Epidermal melanocyte (primary cell): ENCODE results near the gene CHCHD4.

Experiments used
- DNase-seq: peaks from one replicate; pipeline ENCODE4 v3.0.0; 2011; ENCODE audit warnings: low spot score; ENCODE audit not compliant: insufficient read length

Gene CHCHD4

DNA sequence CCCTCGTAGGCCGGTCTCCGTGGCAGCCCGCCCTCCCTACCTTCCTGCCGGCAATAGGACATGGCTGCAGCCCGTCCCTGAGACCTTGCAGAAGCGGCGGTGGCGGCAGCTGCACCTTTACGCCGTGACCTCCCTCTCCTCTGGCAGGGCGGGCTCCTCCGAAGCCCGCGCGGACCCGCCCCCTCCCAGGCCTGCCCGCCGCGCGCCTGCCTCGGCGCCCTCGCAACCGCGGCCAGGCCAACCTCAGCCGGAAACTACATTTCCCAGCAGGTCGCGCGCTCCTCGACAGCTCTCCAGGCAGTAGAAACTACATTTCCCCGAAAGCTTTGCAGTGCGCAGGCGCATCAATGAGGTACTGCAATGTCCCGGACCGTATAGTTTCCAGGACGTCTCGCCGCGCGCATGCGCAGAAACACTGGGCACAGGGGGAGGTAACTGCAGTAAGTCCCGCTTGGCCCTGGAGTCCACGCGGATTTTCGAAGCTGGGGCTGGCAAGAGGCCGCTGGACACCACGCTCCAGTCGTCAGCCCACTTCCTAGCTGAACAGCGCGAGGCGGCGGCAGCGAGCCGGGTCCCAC is at the start of gene CHCHD4, which contains the start of gene TMEM43:
Gene CHCHD4 (minus strand): TSS at position 256 of the 578 bp plus-strand sequence. CDS start 194 bp downstream, at position 62.
Gene TMEM43 (plus strand): TSS at position 438 of the 578 bp plus-strand sequence. CDS start 142 bp downstream, outside the sequence.
- peak; percentile 99 for DNase-seq

DNA sequence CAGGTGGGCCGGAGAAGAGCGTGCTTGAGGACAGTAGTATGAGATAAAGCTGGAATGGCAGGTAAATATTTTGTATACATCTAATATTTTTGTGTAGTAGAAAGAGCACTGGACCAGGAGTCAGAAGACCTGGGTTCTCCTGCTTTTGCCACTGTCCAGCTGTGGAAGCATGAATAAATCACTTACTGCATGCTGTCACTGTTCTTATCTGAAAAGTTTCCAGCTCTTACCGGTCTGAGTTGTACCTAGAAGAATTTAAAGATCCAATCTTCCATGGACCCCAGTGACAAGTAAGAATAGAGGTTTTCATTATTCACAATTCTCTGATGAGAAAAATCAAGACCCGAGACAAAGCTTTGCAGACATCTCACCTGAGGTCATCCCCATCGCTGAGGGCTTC is 47.8 kb upstream of the CHCHD4 start:
- DNase-seq, result no peak

DNA sequence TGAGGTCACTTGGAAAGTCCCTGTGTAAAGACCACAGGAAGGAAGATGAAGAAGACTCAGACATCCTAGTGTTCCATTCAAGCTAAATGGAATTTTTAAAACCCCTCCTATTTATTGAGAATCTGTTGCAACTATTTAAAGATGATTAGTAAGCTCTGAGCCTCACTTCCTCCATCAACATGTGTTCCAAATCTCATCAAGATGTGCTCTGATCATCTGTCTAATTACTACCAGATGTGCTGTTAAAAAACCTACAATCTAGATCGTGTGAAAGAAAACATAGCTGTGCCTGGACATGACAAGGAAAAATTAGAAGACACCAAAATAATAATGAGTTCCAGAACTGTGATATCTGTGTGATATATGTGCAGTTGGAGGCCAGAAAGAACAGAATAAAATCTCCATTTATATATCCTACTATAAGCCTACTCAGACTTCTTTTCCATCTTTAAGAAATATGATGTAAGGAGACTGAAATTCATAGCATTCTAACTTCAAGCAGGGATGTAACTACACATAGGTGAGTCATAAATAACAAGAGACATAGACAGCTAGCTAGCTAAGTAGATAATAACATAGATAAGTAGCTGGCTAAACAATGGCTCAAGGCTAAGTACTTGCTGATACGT is 46.0 kb upstream of the CHCHD4 start:
- no peak for DNase-seq

DNA sequence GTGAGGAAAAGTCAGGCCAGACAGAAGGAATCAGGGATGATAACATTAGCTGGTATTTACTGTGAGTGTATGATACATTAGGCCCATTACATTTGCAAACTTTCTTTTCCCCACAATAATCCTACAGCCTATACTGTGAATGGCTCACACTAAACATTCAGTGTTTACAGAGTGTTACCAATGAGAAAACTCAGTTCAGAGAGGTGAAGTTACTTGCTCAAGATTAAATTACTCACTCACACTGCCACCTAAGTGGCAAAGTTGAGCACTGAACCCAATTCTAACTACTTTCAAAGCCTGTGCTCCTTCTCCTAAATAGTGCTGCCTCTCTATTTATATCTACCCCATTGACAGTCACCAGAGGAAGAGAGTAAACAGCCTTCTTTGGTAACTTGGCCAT is 45.2 kb upstream of the CHCHD4 start:
- DNase-seq, result no peak

DNA sequence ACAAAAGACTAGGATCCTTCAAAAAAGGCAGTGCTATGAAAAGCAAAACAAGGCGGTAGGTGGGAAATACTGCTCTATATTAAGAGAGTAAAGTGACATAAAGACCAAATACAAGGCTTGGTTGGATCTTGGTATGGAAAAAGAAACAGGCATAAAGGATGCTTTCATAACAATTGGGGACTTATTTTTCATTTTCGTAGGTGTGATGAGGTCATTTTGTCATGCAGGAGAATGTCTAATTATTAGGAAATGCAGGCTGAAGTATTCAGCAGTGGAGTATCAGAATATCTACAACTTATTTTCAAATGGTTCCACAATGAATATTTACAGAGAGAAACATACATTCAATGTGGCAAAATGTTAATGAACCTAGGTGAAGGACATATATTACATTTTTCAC is 44.8 kb upstream of the CHCHD4 start:
- no peak for DNase-seq

DNA sequence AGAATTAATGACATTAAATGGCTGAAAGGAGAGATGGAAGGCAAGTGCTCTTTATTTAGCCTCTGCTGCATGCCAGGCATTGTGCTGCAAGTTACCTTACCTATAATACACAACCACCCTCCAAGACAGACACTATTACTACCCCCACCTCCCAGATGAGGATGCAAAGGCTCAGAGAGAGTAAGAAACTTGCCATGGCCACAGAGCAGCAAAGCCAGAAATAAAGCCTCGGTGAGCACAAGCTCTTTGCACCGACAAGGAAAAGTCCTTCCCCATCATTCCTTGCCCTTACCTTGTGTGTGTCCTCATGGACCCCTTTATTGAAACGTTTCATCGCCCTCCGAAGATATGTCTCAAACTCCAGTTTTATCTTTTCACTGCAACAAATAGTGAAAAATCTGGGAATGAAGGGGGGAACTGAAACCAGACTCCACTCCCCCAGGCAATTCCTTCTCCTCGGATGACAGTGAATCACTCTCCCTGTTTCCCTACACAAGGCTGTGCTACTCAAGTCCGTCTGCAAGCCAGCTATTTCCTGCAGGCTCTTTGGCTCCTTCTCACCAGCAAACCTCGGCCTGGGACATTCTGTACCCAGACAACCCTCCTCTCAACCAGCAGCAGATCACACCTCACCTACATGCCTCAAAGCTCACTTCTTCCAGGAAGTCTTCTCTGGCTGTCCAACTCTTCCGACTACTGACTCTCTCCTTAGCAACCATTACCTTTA is 42.4 kb upstream of the CHCHD4 start:
- peak; percentile 59 for DNase-seq

DNA sequence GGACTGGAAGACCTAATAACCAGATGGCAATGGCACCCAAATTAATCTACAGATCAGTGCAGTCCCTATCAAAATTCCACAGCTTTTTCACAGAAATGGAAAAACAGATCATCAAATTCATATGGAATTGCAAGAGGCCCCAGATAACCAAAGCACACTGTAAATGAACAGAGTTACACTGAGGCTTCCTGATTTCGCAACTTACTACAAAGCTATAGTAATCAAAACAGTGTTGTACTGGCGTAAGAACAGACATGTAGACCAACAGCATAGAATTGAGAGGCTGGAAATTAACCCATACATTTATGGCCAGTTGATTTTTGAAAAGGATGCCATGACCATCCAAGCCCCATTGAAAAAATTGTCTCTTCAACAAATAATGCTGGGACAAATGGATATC is 37.5 kb upstream of the CHCHD4 start:
- DNase-seq, result no peak

DNA sequence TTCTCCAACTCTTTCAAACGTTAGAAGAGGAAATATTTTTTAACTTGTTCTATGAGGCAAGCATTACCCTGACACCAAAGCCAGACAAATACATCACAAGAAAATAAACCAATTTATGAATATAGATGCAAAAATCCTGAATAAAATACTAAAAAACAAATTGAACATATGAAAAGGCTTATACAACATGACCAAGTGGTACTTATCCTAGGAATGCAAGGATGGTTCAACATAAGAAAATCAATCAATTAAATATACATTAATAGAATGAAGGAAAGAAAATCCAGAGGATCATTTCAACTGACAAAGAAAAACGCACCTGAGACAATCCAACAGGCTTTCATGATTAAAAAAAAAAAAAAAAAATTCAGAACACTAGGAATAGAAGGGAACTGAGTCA is 36.6 kb upstream of the CHCHD4 start:
- DNase-seq, result no peak

DNA sequence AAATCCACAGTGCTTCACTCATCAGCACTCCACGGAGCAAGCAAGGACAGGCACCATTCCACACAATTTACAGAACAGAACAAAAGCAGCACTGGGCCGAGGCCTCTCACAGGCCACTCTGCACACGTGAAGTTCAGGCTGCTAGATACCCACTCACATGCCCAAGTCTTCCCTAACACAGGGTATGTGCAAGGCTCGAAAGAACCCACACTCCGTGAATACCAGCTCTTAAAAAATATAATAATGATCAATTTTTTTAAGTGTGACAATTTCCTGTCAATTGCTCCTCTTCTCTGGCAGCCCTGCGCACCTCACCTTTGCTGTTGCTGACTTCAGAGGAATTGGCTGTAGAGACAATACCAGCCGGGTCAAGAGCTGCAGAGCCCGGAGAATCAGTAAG is 34.8 kb upstream of the CHCHD4 start:
- DNase-seq, result no peak

DNA sequence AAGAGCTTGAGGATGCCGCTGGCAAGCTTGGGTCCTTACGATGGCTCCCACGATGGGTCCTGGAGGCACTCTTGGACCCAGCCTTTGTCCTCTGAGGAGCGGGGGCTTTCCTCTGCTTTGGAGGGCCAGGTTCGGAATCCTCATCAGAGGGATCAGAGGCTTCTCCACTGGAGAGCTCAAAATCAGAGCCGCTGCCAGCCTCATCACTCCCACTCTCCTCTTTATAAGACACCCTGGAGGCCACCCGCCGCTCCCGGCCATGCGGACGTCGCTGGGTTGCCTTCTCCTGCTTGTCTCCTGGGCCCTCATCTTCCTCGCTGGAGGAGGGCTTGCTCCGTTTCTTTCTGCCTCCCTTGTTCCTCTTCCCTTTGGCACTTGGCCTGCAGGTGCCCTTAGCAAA is 33.7 kb upstream of the CHCHD4 start:
- DNase-seq, result no peak

DNA sequence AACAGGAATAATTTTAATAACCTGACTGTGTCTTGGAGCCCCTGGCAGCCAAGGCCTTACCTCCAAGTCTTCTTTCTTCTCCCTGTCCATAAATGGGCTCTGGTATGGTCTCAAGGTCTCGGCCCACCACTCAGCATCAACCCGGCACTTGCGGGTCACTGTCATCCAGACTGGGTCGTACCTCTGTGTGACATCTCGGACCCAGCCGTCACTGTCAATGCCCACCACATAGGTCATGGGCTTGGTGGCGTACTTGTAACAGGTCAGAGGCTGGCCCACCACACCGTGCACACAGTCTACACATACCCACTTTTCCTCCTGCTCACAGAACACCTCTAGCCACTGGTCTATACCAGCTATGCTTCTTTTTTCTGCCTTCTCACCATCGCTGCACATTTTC is 33.3 kb upstream of the CHCHD4 start:
- DNase-seq, result no peak

DNA sequence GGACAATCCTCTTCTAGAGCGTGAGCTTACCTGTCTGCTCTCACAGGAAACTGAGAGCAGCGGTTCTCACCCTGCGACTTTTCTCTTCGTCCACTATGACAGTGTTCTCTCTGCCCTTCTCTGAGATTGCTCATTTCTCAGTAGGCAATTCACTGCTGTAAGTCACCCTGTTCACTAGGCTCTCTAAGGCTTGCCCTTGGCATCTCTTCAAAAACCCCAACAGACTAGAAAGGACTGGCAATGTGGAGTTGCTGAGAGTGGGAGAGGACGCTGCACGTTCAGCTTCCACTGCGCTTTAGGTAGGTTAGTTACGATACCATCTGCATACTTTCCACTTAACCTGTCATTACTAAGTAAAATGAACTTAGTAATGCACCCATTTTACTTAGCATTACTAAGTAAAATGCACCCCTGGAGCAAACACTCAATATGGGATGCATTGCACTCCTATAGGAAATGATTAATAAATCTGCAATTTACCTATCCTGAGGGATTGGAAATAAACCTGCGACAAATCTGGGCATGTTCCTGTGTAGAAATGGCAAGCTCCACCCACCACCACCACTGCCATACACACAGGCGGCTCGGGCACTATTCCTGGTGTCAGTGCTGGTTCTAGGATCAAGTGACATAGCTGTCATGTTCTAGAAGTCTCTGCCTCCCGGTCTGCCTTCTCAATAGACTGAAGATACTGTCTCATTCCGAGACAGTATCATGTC is 32.3 kb upstream of the CHCHD4 start:
- DNase-seq, result no peak

DNA sequence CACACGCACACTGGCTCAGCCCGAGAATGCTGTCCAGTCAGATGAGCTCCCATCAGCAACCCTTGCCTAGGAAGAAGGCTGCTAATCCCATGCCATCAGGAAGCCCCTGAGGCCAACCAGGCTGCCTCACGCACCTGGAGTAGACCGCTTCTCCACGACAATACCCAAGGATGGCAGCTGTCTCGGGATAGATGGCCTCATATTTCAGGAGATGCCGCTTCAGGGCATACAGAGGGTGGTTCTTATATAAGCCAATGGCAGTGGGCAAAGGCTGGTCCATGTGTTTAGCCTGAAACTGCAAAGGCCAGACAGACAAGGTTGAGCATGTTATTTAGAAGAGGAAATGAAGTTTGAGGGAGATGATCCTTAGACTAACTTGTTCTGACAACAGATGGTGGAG is 31.5 kb upstream of the CHCHD4 start:
- no peak for DNase-seq

DNA sequence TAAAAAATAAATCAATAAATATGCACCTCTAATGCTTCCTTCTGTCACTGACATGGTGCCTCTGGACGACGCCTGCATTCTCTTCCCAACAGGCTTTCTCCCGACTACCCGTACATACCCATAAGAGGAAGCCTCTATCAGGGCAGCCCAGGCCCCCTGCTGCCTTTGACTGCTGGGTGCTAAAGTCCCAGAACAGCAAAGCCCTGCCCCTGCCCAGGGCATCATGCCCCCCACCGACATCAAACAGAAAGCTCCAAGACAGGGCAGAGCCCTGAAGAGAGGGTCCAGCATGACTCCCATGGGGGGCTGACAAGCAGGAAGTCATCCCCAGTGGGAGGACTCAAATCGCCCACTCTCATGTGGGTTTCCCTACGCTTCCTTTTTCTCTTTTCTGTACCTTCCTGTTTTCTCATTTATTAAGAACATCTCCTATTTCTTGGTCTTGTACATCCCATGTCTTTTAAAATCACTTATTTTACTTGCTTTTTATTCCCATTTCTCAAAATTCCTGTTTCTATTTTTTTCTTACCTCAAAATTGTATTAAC is 30.3 kb upstream of the CHCHD4 start:
- no peak for DNase-seq

DNA sequence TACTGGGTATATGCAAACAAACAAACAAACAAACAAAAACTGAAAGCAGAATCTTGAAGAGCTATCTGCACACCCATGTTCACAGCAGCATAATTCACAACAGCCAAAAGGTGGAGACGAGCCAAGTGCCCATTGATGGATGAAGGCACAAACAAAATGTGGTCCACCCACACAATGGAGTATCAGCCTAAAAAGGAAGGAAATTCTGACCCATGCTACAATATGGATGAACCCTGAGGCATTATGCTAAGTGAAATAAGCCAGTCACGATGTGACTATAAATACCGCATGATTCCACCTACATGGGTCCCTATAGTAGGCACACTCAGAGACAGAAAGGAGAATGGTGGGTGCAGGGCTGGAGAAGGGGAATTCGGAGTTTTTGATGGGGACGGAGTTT is 29.6 kb upstream of the CHCHD4 start:
- no peak for DNase-seq

DNA sequence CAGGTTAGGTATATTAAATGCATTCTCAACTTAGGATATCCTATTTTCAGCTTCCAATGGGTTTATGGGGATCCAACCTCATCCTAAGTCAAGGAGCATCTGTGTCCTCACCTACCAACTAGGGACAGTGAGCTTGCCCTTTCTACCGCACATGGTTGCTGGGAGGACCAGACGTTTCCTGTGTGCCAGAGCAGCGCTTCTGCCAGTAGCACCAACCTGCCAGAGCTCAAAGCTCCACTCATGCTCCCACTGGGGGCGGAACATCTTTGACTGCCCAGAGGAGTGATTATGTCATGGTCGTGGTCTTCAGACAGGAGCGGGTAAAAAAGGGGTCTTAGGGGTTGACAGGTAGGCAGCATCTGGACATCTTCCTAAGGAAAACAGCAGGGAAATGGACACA is 29.0 kb upstream of the CHCHD4 start:
- DNase-seq, result no peak

DNA sequence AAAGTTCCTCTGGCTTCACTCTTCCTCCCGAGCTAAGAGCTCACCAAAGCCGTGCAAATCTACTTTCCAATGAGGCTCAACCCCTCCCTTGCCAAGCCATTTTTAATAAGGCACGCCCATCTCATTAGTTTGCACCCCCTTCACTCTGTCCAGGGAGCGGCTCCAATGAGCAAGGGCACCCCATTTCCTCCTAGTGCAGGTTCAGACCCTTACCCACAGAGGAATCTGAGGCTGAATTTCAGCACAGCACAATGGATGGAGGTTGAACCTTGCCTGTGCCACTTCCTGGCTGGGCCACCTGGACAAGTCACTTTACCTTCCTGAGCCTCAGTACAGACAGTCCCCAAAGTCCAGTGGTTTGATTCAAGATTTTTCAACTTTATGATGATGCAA is 28.3 kb upstream of the CHCHD4 start:
- DNase-seq, result no peak

DNA sequence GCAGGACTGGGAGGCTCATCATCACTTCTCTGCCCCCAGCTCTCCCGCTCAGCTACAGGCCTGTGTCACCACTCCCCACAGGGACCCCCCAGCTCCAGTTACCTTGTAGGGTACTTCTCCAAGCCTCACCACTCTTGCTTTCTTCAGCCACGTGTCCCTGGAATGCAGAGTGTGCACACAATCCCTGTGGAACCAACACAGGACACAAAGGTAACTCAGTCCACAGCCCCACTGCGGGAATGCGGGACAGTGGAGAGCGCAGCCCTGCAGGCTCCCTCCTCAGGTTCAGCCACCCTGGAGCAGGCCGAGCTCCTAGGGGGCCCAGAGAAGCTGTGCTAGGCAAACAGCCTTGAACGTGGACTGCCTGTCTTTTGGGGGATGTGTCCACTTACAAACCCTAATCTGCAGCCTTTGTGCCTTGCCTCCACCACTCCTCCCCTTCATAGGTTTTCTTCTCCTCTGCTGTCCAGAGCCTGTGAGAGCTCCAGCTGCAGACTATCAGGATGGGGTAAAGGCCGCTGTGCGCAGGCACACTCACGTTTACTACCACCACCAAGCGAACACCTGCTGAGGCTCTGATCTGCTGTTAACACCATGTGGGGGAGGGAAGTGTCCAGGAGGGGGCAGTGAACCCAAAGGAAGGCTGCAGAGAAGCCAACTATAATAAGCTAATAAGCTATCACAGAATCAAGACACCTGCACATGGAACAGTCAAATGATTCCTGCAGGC is 27.7 kb upstream of the CHCHD4 start:
- no peak for DNase-seq

DNA sequence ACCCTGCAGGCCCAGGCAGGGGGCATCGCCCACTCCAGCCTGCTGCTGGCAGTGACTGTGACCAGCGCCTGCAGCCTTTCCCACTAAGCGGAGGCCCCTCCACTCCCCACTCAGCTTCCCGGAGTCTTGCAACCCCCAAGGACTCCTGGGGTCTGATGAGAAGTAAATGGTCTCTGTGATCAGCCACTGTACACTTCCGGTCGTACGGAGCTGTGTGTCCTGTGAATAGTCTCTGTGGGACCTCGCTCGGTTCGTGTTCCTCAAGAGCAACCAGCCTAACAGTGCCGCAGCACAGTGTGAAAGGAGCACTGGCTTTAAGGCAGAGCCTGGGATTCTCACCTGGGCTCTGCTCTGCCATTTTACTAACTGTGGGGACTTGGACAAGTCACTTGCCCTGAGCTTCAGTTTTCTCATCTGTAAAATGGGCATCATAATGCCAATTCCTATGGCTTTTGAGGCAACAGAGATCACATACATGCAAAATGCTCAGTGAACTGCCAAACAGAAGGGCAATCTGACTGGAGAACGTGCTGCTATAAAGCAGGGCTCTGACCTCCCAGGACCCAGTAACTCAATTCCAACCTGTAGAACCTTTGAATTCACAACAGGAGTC is 26.9 kb upstream of the CHCHD4 start:
- DNase-seq, result no peak

DNA sequence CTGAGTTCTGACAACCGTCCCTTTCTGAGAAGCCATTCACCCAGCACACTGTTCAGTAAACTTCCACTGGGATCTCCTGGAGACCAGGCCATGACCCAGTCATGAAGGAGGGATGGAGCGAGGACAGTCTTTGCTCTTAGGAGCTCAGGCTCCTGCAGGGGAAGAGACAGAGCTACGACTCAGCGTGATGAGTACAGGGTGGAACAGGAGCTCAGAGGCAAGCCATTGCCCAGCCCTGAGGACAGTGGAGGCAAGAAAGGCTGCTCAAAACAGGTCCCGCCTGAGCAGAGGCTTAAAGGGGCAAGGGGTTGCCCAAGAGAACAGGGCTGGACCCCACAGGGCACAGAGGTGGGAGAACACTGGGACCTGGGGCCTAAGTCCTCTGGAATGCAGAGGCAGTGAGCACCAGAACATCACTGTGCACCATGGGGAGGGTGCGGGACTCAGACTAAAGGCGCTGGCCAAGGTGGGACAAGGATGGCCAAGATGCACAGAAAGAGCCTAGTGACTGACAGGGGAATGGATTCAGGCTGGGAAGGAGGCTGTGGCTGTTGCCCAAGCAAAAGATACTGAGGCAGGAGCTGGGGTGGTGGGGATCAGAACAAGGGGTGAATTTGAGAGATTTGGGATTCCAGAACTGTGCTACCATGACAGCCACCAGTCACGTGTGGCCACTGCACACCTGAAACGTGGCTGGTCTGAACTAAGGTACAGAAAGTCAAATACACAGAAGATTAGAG is 26.0 kb upstream of the CHCHD4 start:
- no peak for DNase-seq
